H1 (cell line): ENCODE results near the gene PRDM1. TPM values are rescaled to one million over a fixed set of nuclear protein-coding genes. Genes with fewer than 3 reads are reported as not detected.

Experiments
- CTCF ChIA-PET: fragments of 300-600 bp; sonication (Branson Sonifier 250); formaldehyde crosslinking; loops from one replicate; lab custom pipeline; 2021; ENCODE audit not compliant: partially characterized antibody; lab: Charles Lee
- POLR2A ChIA-PET: fragments of 300-600 bp; sonication (Branson Sonifier 250); formaldehyde crosslinking; loops from one replicate; lab custom pipeline; 2021; ENCODE audit warnings: inconsistent platforms; ENCODE audit not compliant: partially characterized antibody; lab: Charles Lee
- DNase-seq, 2 experiments: peaks; one replicate each; pipeline versions ENCODE4 v3.0.0 to v3.0.0-alpha.2; 2010 to 2022; ENCODE audit warnings: low spot score in 2 of 2, low read depth in 1 of 2, mixed read lengths in 1 of 2
- FAIRE-seq: peaks from 2 replicates; lab custom pipeline; 2011; peaks lifted over from hg19 to GRCh38; lab: Jason Lieb, UNC
- H2AFZ ChIP-seq: 2 replicates; pipeline ENCODE4 v1.8.1; 2012; ENCODE audit warnings: low read length, inconsistent platforms
- H2AK5ac ChIP-seq: 2 replicates; pipeline ENCODE4 v1.6.1; 2013; ENCODE audit warnings: low read depth, low read length
- H2BK120ac ChIP-seq: replicated peaks from 2 replicates; pipeline ENCODE3; 2013; ENCODE audit warnings: low read depth, low read length, inconsistent platforms
- H2BK12ac ChIP-seq: 2 replicates; pipeline ENCODE4 v1.6.1; 2013; ENCODE audit warnings: low read depth, low read length
- H2BK15ac ChIP-seq: 2 replicates; pipeline ENCODE4 v1.6.1; 2013; ENCODE audit warnings: low read length
- H2BK20ac ChIP-seq: 2 replicates; pipeline ENCODE4 v1.6.1; 2013; ENCODE audit warnings: low read length
- H2BK5ac ChIP-seq: 2 replicates; pipeline ENCODE4 v1.6.1; 2013; ENCODE audit warnings: low read depth, low read length
- H3K14ac ChIP-seq: 2 replicates; pipeline ENCODE4 v1.6.1; 2013; ENCODE audit warnings: inconsistent platforms; ENCODE audit not compliant: insufficient read length
- H3K18ac ChIP-seq: 2 replicates; pipeline ENCODE4 v1.6.1; 2013; ENCODE audit warnings: low read length; ENCODE audit errors: extremely low read depth
- H3K23ac ChIP-seq: 2 replicates; pipeline ENCODE4 v1.6.1; 2013; ENCODE audit warnings: inconsistent platforms; ENCODE audit not compliant: insufficient read length
- H3K23me2 ChIP-seq: 2 replicates; pipeline ENCODE4 v1.6.1; 2013; ENCODE audit warnings: low read depth, low read length
- H3K27ac ChIP-seq: 2 replicates; pipeline ENCODE4 v1.6.1; 2011; ENCODE audit warnings: low read depth, low read length, inconsistent platforms
- H3K27me3 ChIP-seq, 4 experiments: replicated peaks in 1 of 4; 1 replicate in 1 of 4; 2 replicates in 3 of 4; pipeline versions ENCODE4 v1.6.1 to v1.8.1; 2011 to 2013; ENCODE audit warnings: low read length in 3 of 4, mild to moderate bottlenecking in 3 of 4, inconsistent platforms in 2 of 4, mixed read lengths in 2 of 4, moderate library complexity in 1 of 4; ENCODE audit not compliant: control insufficient read depth in 3 of 4, insufficient read depth in 3 of 4; ENCODE audit errors: extremely low read depth in 1 of 4
- H3K36me3 ChIP-seq, 4 experiments: 2 replicates each; pipeline versions ENCODE4 v1.6.1 to v1.8.1; 2011 to 2013; ENCODE audit warnings: mild to moderate bottlenecking in 4 of 4, low read length in 3 of 4, moderate library complexity in 2 of 4, control low read depth in 1 of 4, inconsistent platforms in 1 of 4; ENCODE audit not compliant: insufficient read depth in 4 of 4, control insufficient read depth in 2 of 4
- H3K4ac ChIP-seq: replicated peaks from 2 replicates; pipeline ENCODE3; 2013; ENCODE audit warnings: low read length, low read depth, mixed read lengths, inconsistent platforms; ENCODE audit not compliant: insufficient read length
- H3K4me1 ChIP-seq, 4 experiments: replicated peaks in 1 of 4; 1 replicate in 1 of 4; 2 replicates in 3 of 4; pipeline versions ENCODE4 v1.6.1 to v1.8.1; 2011 to 2013; ENCODE audit warnings: low read length in 3 of 4, inconsistent platforms in 2 of 4, mixed read lengths in 1 of 4; ENCODE audit not compliant: insufficient read depth in 4 of 4, control insufficient read depth in 3 of 4
- H3K4me2 ChIP-seq, 2 experiments: 2 replicates each; pipeline versions ENCODE4 v1.6.1 to v1.8.1; 2011 to 2013; ENCODE audit warnings: low read depth in 2 of 2, low read length in 2 of 2, control low read depth in 1 of 2, inconsistent platforms in 1 of 2, mild to moderate bottlenecking in 1 of 2; ENCODE audit not compliant: insufficient read depth in 1 of 2
- H3K4me3 ChIP-seq, 4 experiments: fragments of 200-600, 300-600 bp in 1 of 4; sonication (generic), shearing (Covaris generic), sonication (Bioruptor Twin) in 1 of 4; 2 replicates each; pipeline versions ENCODE4 v1.5.1 to v1.8.1; 2011 to 2016; ENCODE audit warnings: low read length in 4 of 4, low read depth in 3 of 4, control low read depth in 2 of 4, inconsistent platforms in 2 of 4, mild to moderate bottlenecking in 2 of 4, mixed read lengths in 1 of 4, moderate library complexity in 1 of 4; ENCODE audit not compliant: insufficient read depth in 2 of 4; ENCODE audit errors: extremely low read depth in 1 of 4
- H3K56ac ChIP-seq: replicated peaks from 2 replicates; pipeline ENCODE3; 2013; ENCODE audit warnings: low read depth, mild to moderate bottlenecking, mixed read lengths, low read length, inconsistent platforms; ENCODE audit not compliant: insufficient read length
- H3K79me1 ChIP-seq: 2 replicates; pipeline ENCODE4 v1.6.1; 2013; ENCODE audit warnings: low read depth, low read length, control low read depth
- H3K79me2 ChIP-seq, 2 experiments: 2 replicates each; pipeline versions ENCODE4 v1.6.1 to v1.8.1; 2012 to 2013; ENCODE audit warnings: low read length in 2 of 2, mild to moderate bottlenecking in 2 of 2, inconsistent platforms in 1 of 2; ENCODE audit not compliant: insufficient read depth in 2 of 2, control insufficient read depth in 1 of 2
- H3K9ac ChIP-seq, 4 experiments: replicated peaks in 1 of 4; 1 replicate in 1 of 4; 2 replicates in 3 of 4; pipeline versions ENCODE4 v1.6.1 to v1.8.1; 2011 to 2013; ENCODE audit warnings: low read depth in 3 of 4, low read length in 3 of 4, control low read depth in 2 of 4, mild to moderate bottlenecking in 2 of 4, moderate library complexity in 2 of 4, inconsistent platforms in 1 of 4; ENCODE audit errors: extremely low read depth in 1 of 4
- H3K9me3 ChIP-seq, 2 experiments: 2 replicates each; pipeline versions ENCODE4 v1.6.1 to v1.8.1; 2012 to 2013; ENCODE audit warnings: mild to moderate bottlenecking in 2 of 2, moderate library complexity in 2 of 2, control low read depth in 1 of 2, inconsistent platforms in 1 of 2, low read depth in 1 of 2, low read length in 1 of 2, mixed read lengths in 1 of 2; ENCODE audit not compliant: insufficient read depth in 2 of 2
- H4K20me1 ChIP-seq, 2 experiments: replicated peaks in 1 of 2; 2 replicates each; pipeline versions ENCODE3 to v1.8.1; 2011 to 2013; ENCODE audit warnings: inconsistent platforms in 2 of 2, low read length in 2 of 2, mild to moderate bottlenecking in 1 of 2; ENCODE audit not compliant: insufficient read depth in 2 of 2, control insufficient read depth in 1 of 2
- H4K5ac ChIP-seq: 2 replicates; pipeline ENCODE4 v1.6.1; 2013; ENCODE audit warnings: low read length, low read depth, mixed read lengths, inconsistent platforms; ENCODE audit not compliant: insufficient read length
- H4K8ac ChIP-seq: 2 replicates; pipeline ENCODE4 v1.8.0; 2013; ENCODE audit warnings: mild to moderate bottlenecking, moderate library complexity, low read length, inconsistent platforms; ENCODE audit not compliant: insufficient read depth; ENCODE audit errors: extremely low read depth
- H4K91ac ChIP-seq: replicated peaks from 2 replicates; pipeline ENCODE3; 2013; ENCODE audit warnings: low read length, mixed read lengths, inconsistent platforms; ENCODE audit not compliant: insufficient read length
- ASH2L ChIP-seq: fragments of 200-600, 300-600 bp; sonication (generic); IDR thresholded peaks from one replicate; pipeline ENCODE4 v1.7.1; 2017; ENCODE audit warnings: low read length
- BCL11A ChIP-seq, 2 experiments: IDR thresholded peaks; one replicate each; pipeline ENCODE4 v1.6.1; 2011; ENCODE audit warnings: low read depth in 2 of 2, low read length in 2 of 2, mild to moderate bottlenecking in 2 of 2
- CTBP2 ChIP-seq: IDR thresholded peaks from 2 replicates; pipeline ENCODE4 v1.7.0; 2011; ENCODE audit warnings: borderline replicate concordance, mild to moderate bottlenecking, moderate library complexity, mixed read lengths, low read length; ENCODE audit not compliant: insufficient read depth, insufficient read length
- E2F6 ChIP-seq: IDR thresholded peaks from 2 replicates; pipeline ENCODE4 v1.6.1; 2012; ENCODE audit warnings: inconsistent platforms
- FOSL1 ChIP-seq: IDR thresholded peaks from 2 replicates; pipeline ENCODE4 v1.6.1; 2011; ENCODE audit warnings: mild to moderate bottlenecking, low read depth, low read length, moderate library complexity; ENCODE audit not compliant: insufficient read depth
- GABPA ChIP-seq: IDR thresholded peaks from 2 replicates; pipeline ENCODE4 v1.6.1; 2011; ENCODE audit warnings: mild to moderate bottlenecking, low read length, moderate library complexity, borderline replicate concordance; ENCODE audit not compliant: insufficient read depth
- MAX ChIP-seq: IDR thresholded peaks from 2 replicates; pipeline ENCODE4 v1.6.1; 2012; ENCODE audit warnings: inconsistent platforms
- SIRT6 ChIP-seq: IDR thresholded peaks from one replicate; pipeline ENCODE4 v1.7.1; 2012; ENCODE audit warnings: low read length, inconsistent platforms
- SP1 ChIP-seq: IDR thresholded peaks from 2 replicates; pipeline ENCODE4 v1.6.1; 2011; ENCODE audit warnings: low read depth, low read length
- SP4 ChIP-seq: IDR thresholded peaks from 2 replicates; pipeline ENCODE4 v1.6.1; 2012; ENCODE audit warnings: low read length, inconsistent platforms
- SUZ12 ChIP-seq: fragments of 200-600 bp; sonication (generic); IDR thresholded peaks from 2 replicates; pipeline ENCODE4 v1.6.1; 2012; ENCODE audit warnings: mild to moderate bottlenecking, inconsistent platforms, low read length, moderate library complexity, mixed read lengths
- TAF1 ChIP-seq: IDR thresholded peaks from 2 replicates; pipeline ENCODE4 v1.6.1; 2011; ENCODE audit warnings: mild to moderate bottlenecking, low read depth, low read length
- TAF7 ChIP-seq: optimal IDR thresholded peaks from 2 replicates; pipeline ENCODE3; 2011; ENCODE audit warnings: low read depth, mild to moderate bottlenecking, inconsistent platforms, low read length, moderate library complexity, borderline replicate concordance
- WGBS, 2 experiments: shearing (Covaris generic) in 1 of 2; methylation state at CpG; one replicate each; pipeline versions ENCODE4 v1.1.6 to v1.1.7; 2013 to 2015; ENCODE audit warnings: low lambda C conversion rate in 2 of 2, mixed read lengths in 2 of 2, inconsistent platforms in 1 of 2, low coverage in 1 of 2, missing lambda C conversion rate in 1 of 2; ENCODE audit not compliant: insufficient replicate concordance in 2 of 2, insufficient coverage in 1 of 2, insufficient read length in 1 of 2; ENCODE audit errors: extremely low coverage in 1 of 2, missing lambda C conversion rate in 1 of 2; 5-methylcytosine and 5-hydroxymethylcytosine counted together
- polyA plus RNA-seq, 7 experiments: library from polyadenylated mRNA; depleted of rRNA in 3 of 7; stranded (reverse) in 5 of 7; unstranded in 2 of 7; fragments of >200 nt in 5 of 7; fragments of 200-250 nt in 2 of 7; gene quantifications; 1 replicate in 5 of 7; 2 replicates in 1 of 7; 4 replicates in 1 of 7; pipeline versions ENCODE4 v1.2.1 to v1.2.3, GENCODE V29; 2011 to 2013; ENCODE audit warnings: missing spikeins in 2 of 7, mixed read lengths in 2 of 7
- total RNA-seq: library from RNA; stranded (reverse); fragmentation: NEBNext Ultra II Directional; extraction: Animal tissue kit (Norgen Biotek cat#: 25700); gene quantifications from 2 replicates; pipeline ENCODE4 v1.2.1, GENCODE V29; 2021

PRDM1 gene
- total and polyA plus RNA-seq, 2 of the 8 experiments (the other 6 are each of a cell fraction or from before 2014, with no cell fraction given): 0.21 to 0.74 TPM

GRCh38 chr6:106039897-106040592 is 46.1 kb upstream of the PRDM1 start:
- no peak overlapping the region for H3K23ac ChIP-seq
- H3K23me2 ChIP-seq: no peaks in the 10 kb centered on the region
- H3K36me3 ChIP-seq: no peaks in the 10 kb centered on the region
- CTCF ChIA-PET: interaction anchor here (1.0 to 1.6 kb wide), 3 partner anchors 17 to 44 kb away, joined by 3 read pairs; no protein-coding TSS in a partner anchor
- no peak overlapping the region for H3K4me2 ChIP-seq
- H2BK120ac ChIP-seq: no peak overlapping the region
- no peak overlapping the region for H3K56ac ChIP-seq
- H4K91ac ChIP-seq: no peak overlapping the region
- no peak overlapping the region for H3K4me3 ChIP-seq
- no peaks in the 10 kb centered on the region for H3K27me3 ChIP-seq
- H3K14ac ChIP-seq: no peak overlapping the region
- H3K18ac ChIP-seq: no peak overlapping the region
- no peaks in the 10 kb centered on the region for H3K4me1 ChIP-seq
- no peak overlapping the region for H3K4ac ChIP-seq
- WGBS, 2 experiments: 84 to 100% methylated on average over 1 to 6 of the region's 6 CpGs
- H3K9me3 ChIP-seq: peaks cover 3% of the 10 kb centered on the region in 2 experiments; a peak in 1 of 4 replicates
- H2BK12ac ChIP-seq: no peak overlapping the region
- no peak overlapping the region for H4K5ac ChIP-seq
- no peak overlapping the region for H2AK5ac ChIP-seq
- DNase-seq (no peak), FAIRE-seq (no peak)
- no peaks in the 10 kb centered on the region for H3K79me2 ChIP-seq
- no peak overlapping the region for H2BK15ac ChIP-seq
- H3K27ac ChIP-seq: no peak overlapping the region
- peak overlapping the region; percentile 8; the same call in 1 of the 2 replicates for H2AFZ ChIP-seq
- no peak overlapping the region for H2BK5ac ChIP-seq
- no peak overlapping the region for H3K9ac ChIP-seq
- no peak overlapping the region for H4K8ac ChIP-seq
- no peaks in the 10 kb centered on the region for H4K20me1 ChIP-seq
- no peaks in the 10 kb centered on the region for H3K79me1 ChIP-seq
- H2BK20ac ChIP-seq: no peak overlapping the region
- POLR2A ChIA-PET: no interaction called here
- TF ChIP-seq SP1: no peak
- TF ChIP-seq GABPA: no peak
- TF ChIP-seq SP4: no peak
- no peak for TF ChIP-seq SUZ12
- no peak for TF ChIP-seq FOSL1
- no peak for TF ChIP-seq SIRT6
- TF ChIP-seq E2F6: no peak
- no peak for TF ChIP-seq TAF1
- no peak for TF ChIP-seq MAX
- no peak for TF ChIP-seq ASH2L
- no peak for TF ChIP-seq BCL11A (IDR thresholded peaks at IDR 0.05; ENCODE audit: low read depth in 2 of 2, low read length in 2 of 2)
- TF ChIP-seq TAF7: no peak
- TF ChIP-seq CTBP2: no peak
